Transverse colon (tissue), 4 donors: ENCODE data around the gene CT47C1. TPM values are rescaled to one million over a fixed set of nuclear protein-coding genes. Genes with fewer than 3 reads are reported as not detected.

Experiments
- DNase-seq: peaks from one replicate; pipeline ENCODE4 v3.0.0-alpha.2; 2019
- H3K27ac ChIP-seq, 4 donors: fragments of 200-600 bp; sonication (generic); 2 replicates each; pipeline ENCODE4 v1.5.1; 2016 to 2018; ENCODE audit warnings: inconsistent platforms in 4 of 4
- H3K27me3 ChIP-seq: fragments of 200-600 bp; sonication (generic); 2 replicates; pipeline ENCODE4 v1.5.1; 2017; ENCODE audit warnings: inconsistent platforms
- H3K36me3 ChIP-seq, 4 donors: fragments of 200-600 bp; sonication (generic); 2 replicates each; pipeline ENCODE4 v1.5.1; 2017 to 2019; ENCODE audit warnings: inconsistent platforms in 4 of 4
- H3K4me1 ChIP-seq, 4 donors: fragments of 200-600 bp; sonication (generic); 2 replicates each; pipeline ENCODE4 v1.5.1; 2017 to 2020; ENCODE audit warnings: inconsistent platforms in 4 of 4
- H3K4me3 ChIP-seq, 4 donors: fragments of 200-600 bp; sonication (generic); 1 replicate in 1 of 4; 2 replicates in 3 of 4; pipeline versions ENCODE4 v1.5.1 to v1.6.1; 2017 to 2019; ENCODE audit warnings: inconsistent platforms in 4 of 4
- H3K9me3 ChIP-seq, 2 donors: fragments of 200-600 bp; sonication (generic); 2 replicates each; pipeline ENCODE4 v1.5.1; 2017 to 2019; ENCODE audit warnings: inconsistent platforms in 2 of 2
- CTCF ChIP-seq, 5 experiments: fragments of 200-600 bp in 3 of 5; fragments of 450-650 bp in 2 of 5; sonication (generic) in 3 of 5; IDR thresholded peaks; 1 replicate in 2 of 5; 2 replicates in 3 of 5; pipeline ENCODE4 v1.5.1; 2016 to 2017; ENCODE audit warnings: antibody characterized with exemption in 5 of 5, inconsistent platforms in 3 of 5, mild to moderate bottlenecking in 2 of 5, moderate library complexity in 1 of 5
- EP300 ChIP-seq: sonication (generic); formaldehyde crosslinking; IDR thresholded peaks from one replicate; pipeline ENCODE4 v1.6.1; 2017; ENCODE audit warnings: antibody characterized with exemption, low read depth
- POLR2A ChIP-seq: fragments of 450-650 bp; IDR thresholded peaks from one replicate; pipeline ENCODE4 v1.6.1; 2016; ENCODE audit warnings: antibody characterized with exemption, mild to moderate bottlenecking, moderate library complexity
- POLR2AphosphoS5 ChIP-seq, 3 donors: sonication (generic); formaldehyde crosslinking; IDR thresholded peaks; one replicate each; pipeline ENCODE4 v1.6.1; 2016; ENCODE audit warnings: antibody characterized with exemption in 3 of 3
- WGBS, 2 donors: methylation state at CpG; one replicate each; pipeline ENCODE4 v1.1.5; 2018; ENCODE audit warnings: low coverage in 1 of 2; 5-methylcytosine and 5-hydroxymethylcytosine counted together
- in situ Hi-C, 4 donors: fragments of 200-750 bp; cut with MboI; loops; one replicate each; pipeline versions ENCODE4 v1.15.0 to v1.15.1; 2017; ENCODE audit warnings: low sequenced_read_pairs in 3 of 4, low pct_ligation_motif_present in 1 of 4, low pct_unique_long_range_greater_than_20kb in 1 of 4
- intact Hi-C: fragments of 100-400 bp; cut with DNase I; formaldehyde crosslinking; loops from one replicate; pipeline ENCODE4 v1.15.1; 2023; ENCODE audit warnings: low total_unique reads
- total RNA-seq, 4 donors: library from RNA; depleted of rRNA; stranded (reverse); fragments of >200 nt; gene quantifications; one replicate each; pipeline ENCODE4 v1.1.0, GENCODE V29; 2016

The CT47C1 gene
- total RNA-seq, 4 donors from 2014 or later = not detected

GRCh38 chrX:119118780-119119395, 46.1 kb downstream of the CT47C1 start:
- Histone ChIP-seq H3K4me1 (no peaks in the 10 kb centered on the region), H3K9me3 (no peaks in the 10 kb centered on the region), H3K27ac (no peak overlapping the region), H3K36me3 (no peaks in the 10 kb centered on the region), H3K27me3 (no peaks in the 10 kb centered on the region), H3K4me3 (no peak overlapping the region)
- in situ Hi-C loops (no loop called here), intact Hi-C loops (no loop called here)
- 21 to 33% methylated on average over 1 to 6 of the region's 6 CpGs for WGBS, 2 donors
- TF ChIP-seq CTCF (IDR thresholded peaks at IDR 0.05) = peak; percentile 45 to 67 (median 65)
- TF ChIP-seq POLR2A = no peak
- peak; percentile 32 for DNase-seq

- no peak overlapping the region for H3K27ac ChIP-seq
- no peaks in the 10 kb centered on the region for H3K36me3 ChIP-seq
- TF ChIP-seq POLR2AphosphoS5 (IDR thresholded peaks at IDR 0.05) (no peak), CTCF (IDR thresholded peaks at IDR 0.05) (no peak), EP300 (no peak), POLR2A (no peak)
- H3K9me3 ChIP-seq = no peaks in the 10 kb centered on the region
- 91% methylated on average over 1 of the region's 1 CpG; no CpG with 5 or more reads in 1 of the 2 donors for WGBS, 2 donors
- H3K4me1 ChIP-seq = no peaks in the 10 kb centered on the region
- in situ Hi-C loops = no loop called here
- H3K4me3 ChIP-seq = no peak overlapping the region
- intact Hi-C loops = no loop called here
- H3K27me3 ChIP-seq = no peaks in the 10 kb centered on the region
- DNase-seq = no peak
These were observed 48.5 kb downstream of the CT47C1 start for GRCh38 chrX:119121341-119121740.

Other genes with a start within 250 kb of the CT47C1 start
- gene ZCCHC12, start 249.2 kb upstream of the CT47C1 start, total RNA-seq = under 1 TPM in 2 of 4 donors, not detected in 2; 0.32 to 0.55 TPM
- 10 to 100 TPM in 3 of 4 donors, 1 to 10 TPM in 1; 2.8 to 27.3 (median 17.3) TPM for gene LONRF3, start 98.4 kb upstream of the CT47C1 start, total RNA-seq
- gene KIAA1210, start 54.8 kb downstream of the CT47C1 start, total RNA-seq = not detected
- gene PGRMC1, start 163.3 kb downstream of the CT47C1 start, total RNA-seq = 100 to 1,000 TPM in 2 of 4 donors, 10 to 100 TPM in 2; 96.7 to 213 (median 136) TPM